ENCODE measurements around the gene GGA1. TPM values are rescaled to one million over a fixed set of nuclear protein-coding genes. Genes with fewer than 3 reads are reported as not detected.

The GGA1 gene
- total and polyA plus RNA-seq, 2 of the 4 experiments (the other 2 are of a cell fraction) = 17.2 to 48.5 TPM

GRCh38 chr22:37591823-37592404, 16.7 kb upstream of the GGA1 start (continued):
- TF ChIP-seq MAZ (IDR thresholded peaks at IDR 0.05; ENCODE audit: borderline replicate concordance, low read depth, low read length) = no peak

- no peak overlapping the region for H3K56ac ChIP-seq (ENCODE audit: extremely low read depth, insufficient read depth, low read length)
- H3K14ac ChIP-seq (replicated peaks; ENCODE audit: low read depth, low read length) = no peak overlapping the region
- no peak overlapping the region for H2BK5ac ChIP-seq (ENCODE audit: low read depth, low read length, poor library complexity, severe bottlenecking)
- no peak overlapping the region for H2AFZ ChIP-seq (replicated peaks; ENCODE audit: low read length, poor library complexity)
- DNase-seq (no peak), ATAC-seq (ENCODE audit: low read depth) (no peak)
- H4K20me1 ChIP-seq (ENCODE audit: insufficient read depth, low read length) = no peaks in the 10 kb centered on the region
- no peaks in the 10 kb centered on the region for H3K9me3 ChIP-seq (ENCODE audit: control insufficient read depth, insufficient read depth, low read length)
- POLR2A ChIA-PET (ENCODE audit: unreplicated experiment) = no interaction called here
- H3K4me2 ChIP-seq (ENCODE audit: low read depth, low read length) = no peak overlapping the region
- no peak overlapping the region for H3K27ac ChIP-seq (ENCODE audit: insufficient read depth, low read length)
- no CpG with 5 or more reads among the region's 5 CpGs for WGBS, 2 experiments (ENCODE audit: extremely low coverage in 2 of 2, insufficient read length in 1 of 2)
- CTCF ChIA-PET = no interaction called here
- H3K18ac ChIP-seq (ENCODE audit: low read depth, low read length) = no peak overlapping the region
- H3K4ac ChIP-seq (ENCODE audit: low read depth, low read length) = no peak overlapping the region
- no peak overlapping the region for H4K91ac ChIP-seq (ENCODE audit: insufficient read depth, low read depth, low read length)
- no peak overlapping the region for H3K4me3 ChIP-seq (ENCODE audit: insufficient read depth, low read depth, low read length)
- peaks cover 12% of the 10 kb centered on the region for H3K27me3 ChIP-seq (ENCODE audit: control insufficient read depth, insufficient read depth, low read length)
- no peaks in the 10 kb centered on the region; the same call in 1 of the 2 replicates for H3K4me1 ChIP-seq (ENCODE audit: control insufficient read depth, insufficient read depth, low read length)
- H2BK15ac ChIP-seq (ENCODE audit: low read depth, low read length) = no peak overlapping the region
- BruUV-seq (replicated peaks) = no TSS peak
- no peak overlapping the region for H2BK120ac ChIP-seq (ENCODE audit: low read depth, low read length)
- H2AK5ac ChIP-seq (ENCODE audit: low read depth, low read length) = no peak overlapping the region
- in situ Hi-C loops (cut with MboI; ENCODE audit: low sequenced_read_pairs) = no loop called here
- H4K5ac ChIP-seq (ENCODE audit: low read depth, low read length) = no peak overlapping the region
- no peak overlapping the region for H3K9ac ChIP-seq (ENCODE audit: low read depth, low read length)
- no peak overlapping the region for H2BK20ac ChIP-seq (ENCODE audit: low read depth, low read length)
- H2AK9ac ChIP-seq (replicated peaks; ENCODE audit: low read depth, low read length, poor library complexity) = no peak overlapping the region
- intact Hi-C loops (cut with micrococcal nuclease) = no loop called here
- H3K23ac ChIP-seq (ENCODE audit: low read depth, low read length) = no peak overlapping the region
- H3K79me1 ChIP-seq (ENCODE audit: low read depth in 1 of 2, low read length in 2 of 2) = no peaks in the 10 kb centered on the region
- no peak overlapping the region for H4K8ac ChIP-seq (ENCODE audit: low read depth in 2 of 2, low read length in 2 of 2)
- 0 out of 2 replicates have a peak, but pooled peaks cover 3% of the 10 kb centered on the region for H3K9me1 ChIP-seq (ENCODE audit: insufficient read depth, low read length)
- H3K36me3 ChIP-seq (ENCODE audit: control insufficient read depth, insufficient read depth, low read length) = no peaks in the 10 kb centered on the region
- dilution Hi-C loops (cut with HindIII; ENCODE audit: low sequenced_read_pairs, unreplicated experiment) = no loop called here
- TF ChIP-seq RAD21 (IDR thresholded peaks at IDR 0.05; ENCODE audit: low read length) (no peak), CHD1 (IDR thresholded peaks at IDR 0.05; ENCODE audit: low read depth, low read length) (no peak), POLR2A (IDR thresholded peaks at IDR 0.05; ENCODE audit: low read depth, low read length) (no peak), MAZ (IDR thresholded peaks at IDR 0.05; ENCODE audit: borderline replicate concordance, low read depth, low read length) (no peak), MXI1 (IDR thresholded peaks at IDR 0.05; ENCODE audit: borderline replicate concordance, low read depth, low read length) (no peak), CTCF (conservative IDR thresholded peaks at IDR 0.05; ENCODE audit: low read depth, low read length) (no peak), NFE2L2 (IDR thresholded peaks at IDR 0.05; ENCODE audit: low read depth, low read length) (no peak), SMC3 (IDR thresholded peaks at IDR 0.05; ENCODE audit: low read depth, low read length) (no peak), RCOR1 (IDR thresholded peaks at IDR 0.05; ENCODE audit: insufficient replicate concordance, low read length) (no peak), USF2 (IDR thresholded peaks at IDR 0.05; ENCODE audit: low read depth, low read length) (no peak), RFX5 (IDR thresholded peaks at IDR 0.05; ENCODE audit: low read depth, low read length) (no peak), MAFK (IDR thresholded peaks at IDR 0.05; ENCODE audit: low read depth, low read length) (no peak), FOS (IDR thresholded peaks at IDR 0.05; ENCODE audit: low read depth, low read length) (no peak), ELK1 (IDR thresholded peaks at IDR 0.05; ENCODE audit: borderline replicate concordance, low read depth, low read length) (no peak)
These were observed 14.4 kb upstream of the GGA1 start for GRCh38 chr22:37594237-37594636.

All from IMR-90 (cell line).